Trophoblast cell (in vitro differentiated cells and primary cell): Measurements from ENCODE around the gene TMEM248.

ENCODE experiments used
- DNase-seq, 2 donors: peaks; one replicate each; pipeline ENCODE4 v3.0.0-alpha.2; 2016
- H2AFZ ChIP-seq: 2 replicates; pipeline ENCODE4 v1.6.1; 2013; ENCODE audit warnings: low read length, moderate library complexity, mild to moderate bottlenecking; ENCODE audit not compliant: insufficient read depth, poor library complexity
- H2AK5ac ChIP-seq: 2 replicates; pipeline ENCODE4 v1.6.1; 2013; ENCODE audit warnings: mild to moderate bottlenecking, low read length
- H2BK120ac ChIP-seq: 2 replicates; pipeline ENCODE4 v1.6.1; 2013; ENCODE audit warnings: low read length, mild to moderate bottlenecking, moderate library complexity; ENCODE audit not compliant: insufficient read depth, poor library complexity
- H2BK12ac ChIP-seq: 2 replicates; pipeline ENCODE4 v1.6.1; 2013; ENCODE audit warnings: mild to moderate bottlenecking, low read length, moderate library complexity
- H2BK5ac ChIP-seq: 2 replicates; pipeline ENCODE4 v1.6.1; 2013; ENCODE audit warnings: low read length, low read depth, moderate library complexity, mild to moderate bottlenecking; ENCODE audit not compliant: poor library complexity
- H3K14ac ChIP-seq: 2 replicates; pipeline ENCODE4 v1.6.1; 2013; ENCODE audit warnings: mild to moderate bottlenecking, low read length
- H3K18ac ChIP-seq: 2 replicates; pipeline ENCODE4 v1.6.1; 2013; ENCODE audit warnings: mild to moderate bottlenecking, low read length
- H3K23ac ChIP-seq: 2 replicates; pipeline ENCODE4 v1.6.1; 2013; ENCODE audit warnings: low read length
- H3K27ac ChIP-seq: 2 replicates; pipeline ENCODE4 v1.5.1; 2013; ENCODE audit warnings: low read depth, mild to moderate bottlenecking, inconsistent platforms, low read length, moderate library complexity
- H3K27me3 ChIP-seq: 2 replicates; pipeline ENCODE4 v1.6.1; 2013; ENCODE audit warnings: inconsistent platforms, mild to moderate bottlenecking, low read length, moderate library complexity; ENCODE audit not compliant: insufficient read depth
- H3K36me3 ChIP-seq, 2 experiments: 1 replicate in 1 of 2; 2 replicates in 1 of 2; pipeline ENCODE4 v1.6.1; 2013; ENCODE audit warnings: low read length in 2 of 2, mild to moderate bottlenecking in 2 of 2, moderate library complexity in 1 of 2; ENCODE audit not compliant: insufficient read depth in 2 of 2, control insufficient read depth in 1 of 2
- H3K4ac ChIP-seq: 2 replicates; pipeline ENCODE4 v1.6.1; 2013; ENCODE audit warnings: low read depth, mild to moderate bottlenecking, low read length, moderate library complexity
- H3K4me1 ChIP-seq, 2 experiments: 1 replicate in 1 of 2; 2 replicates in 1 of 2; pipeline ENCODE4 v1.6.1; 2013; ENCODE audit warnings: low read length in 2 of 2, mild to moderate bottlenecking in 2 of 2, moderate library complexity in 1 of 2; ENCODE audit not compliant: insufficient read depth in 2 of 2, control insufficient read depth in 1 of 2
- H3K4me2 ChIP-seq: 2 replicates; pipeline ENCODE4 v1.6.1; 2013; ENCODE audit warnings: inconsistent platforms, mild to moderate bottlenecking, low read length, moderate library complexity
- H3K4me3 ChIP-seq: 2 replicates; pipeline ENCODE4 v1.5.1; 2013; ENCODE audit warnings: mild to moderate bottlenecking, low read depth, low read length, inconsistent platforms
- H3K79me1 ChIP-seq: one replicate; pipeline ENCODE4 v1.6.1; 2013; ENCODE audit warnings: low read length
- H3K79me2 ChIP-seq: 2 replicates; pipeline ENCODE4 v1.6.1; 2013; ENCODE audit warnings: low read length, mild to moderate bottlenecking; ENCODE audit not compliant: control insufficient read depth, insufficient read depth, poor library complexity
- H3K9ac ChIP-seq: 2 replicates; pipeline ENCODE4 v1.6.1; 2013; ENCODE audit warnings: mild to moderate bottlenecking, low read length
- H3K9me3 ChIP-seq: 2 replicates; pipeline ENCODE4 v1.6.1; 2013; ENCODE audit warnings: low read depth, mild to moderate bottlenecking, control low read depth, inconsistent platforms, low read length; ENCODE audit not compliant: insufficient read depth
- H4K12ac ChIP-seq: 2 replicates; pipeline ENCODE4 v1.6.1; 2013; ENCODE audit warnings: low read depth, mild to moderate bottlenecking, low read length, moderate library complexity
- H4K8ac ChIP-seq: 2 replicates; pipeline ENCODE4 v1.6.1; 2013; ENCODE audit warnings: low read depth, mild to moderate bottlenecking, low read length, moderate library complexity
- H4K91ac ChIP-seq: one replicate; pipeline ENCODE4 v1.6.1; 2013; ENCODE audit warnings: low read depth, mild to moderate bottlenecking, low read length, moderate library complexity
- WGBS: extraction: QIAGEN DNeasy Blood & Tissue Kit; methylation state at CpG from one replicate; pipeline ENCODE4 v1.1.7; 2013; ENCODE audit warnings: missing lambda C conversion rate; ENCODE audit not compliant: insufficient read length, insufficient coverage; ENCODE audit errors: extremely low coverage; 5-methylcytosine and 5-hydroxymethylcytosine counted together

Gene TMEM248

DNA sequence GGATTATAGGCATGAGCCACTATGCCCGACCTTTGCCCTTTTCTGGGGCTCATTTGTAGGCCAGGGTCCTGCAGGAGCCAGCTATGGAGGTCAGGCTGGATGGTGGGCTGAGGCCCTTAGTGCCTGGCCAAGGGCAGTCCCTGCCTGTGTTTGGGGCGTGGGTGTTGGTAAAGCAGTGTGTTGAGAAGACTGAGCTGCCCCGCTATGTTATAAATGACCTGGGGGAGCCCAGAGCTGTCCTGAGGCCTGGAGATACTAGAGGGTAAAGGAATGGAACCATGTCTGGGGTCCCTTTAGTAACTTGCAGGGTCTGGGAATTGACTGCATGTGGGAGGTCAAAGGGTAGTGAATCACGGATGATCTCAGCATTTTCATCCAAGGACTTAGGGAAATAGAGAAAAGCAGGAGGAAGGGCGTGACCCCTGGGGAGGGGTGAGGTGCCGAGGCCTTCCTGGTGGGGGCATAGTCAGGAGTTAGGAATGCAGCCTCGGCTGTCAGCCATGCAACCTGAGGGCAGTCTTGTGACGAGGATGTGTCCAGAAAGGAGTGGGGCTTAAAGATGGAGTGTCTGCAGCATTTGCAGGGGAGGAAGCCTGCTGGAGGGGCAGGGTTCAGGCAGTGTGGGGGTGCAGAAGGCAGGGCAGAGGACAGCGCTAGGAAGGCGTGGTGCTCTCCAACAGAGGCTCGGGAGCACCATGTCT is 31.5 kb downstream of the TMEM248 start:
- peaks cover 9 to 10% of the 10 kb centered on the region in 2 experiments for H3K4me1 ChIP-seq
- peaks cover 7% of the 10 kb centered on the region for H3K79me1 ChIP-seq
- peak overlapping the region; percentile 74 for H3K27ac ChIP-seq
- no peak overlapping the region for H3K23ac ChIP-seq
- DNase-seq = peak; percentile 69 to 75
- H2BK12ac ChIP-seq = peak overlapping the region; percentile 23
- H2BK5ac ChIP-seq = peak overlapping the region; percentile 49
- no peaks in the 10 kb centered on the region for H3K79me2 ChIP-seq
- peak overlapping the region; percentile 19 for H2BK120ac ChIP-seq
- H3K9me3 ChIP-seq = no peaks in the 10 kb centered on the region
- no peaks in the 10 kb centered on the region for H3K27me3 ChIP-seq
- no peak overlapping the region for H3K4me3 ChIP-seq
- H3K4ac ChIP-seq = peak overlapping the region; percentile 15
- H2AFZ ChIP-seq = no peak overlapping the region
- no peak overlapping the region for H3K9ac ChIP-seq
- no peak overlapping the region for H3K18ac ChIP-seq
- peak overlapping the region; percentile 39 for H4K91ac ChIP-seq
- no peak overlapping the region for H3K4me2 ChIP-seq
- no peak overlapping the region for H4K8ac ChIP-seq
- peak overlapping the region; percentile 19 for H4K12ac ChIP-seq
- WGBS = no CpG with 5 or more reads among the region's 11 CpGs
- no peak overlapping the region for H3K14ac ChIP-seq
- peaks cover 35 to 43% of the 10 kb centered on the region in 2 experiments for H3K36me3 ChIP-seq
- H2AK5ac ChIP-seq = no peak overlapping the region

DNA sequence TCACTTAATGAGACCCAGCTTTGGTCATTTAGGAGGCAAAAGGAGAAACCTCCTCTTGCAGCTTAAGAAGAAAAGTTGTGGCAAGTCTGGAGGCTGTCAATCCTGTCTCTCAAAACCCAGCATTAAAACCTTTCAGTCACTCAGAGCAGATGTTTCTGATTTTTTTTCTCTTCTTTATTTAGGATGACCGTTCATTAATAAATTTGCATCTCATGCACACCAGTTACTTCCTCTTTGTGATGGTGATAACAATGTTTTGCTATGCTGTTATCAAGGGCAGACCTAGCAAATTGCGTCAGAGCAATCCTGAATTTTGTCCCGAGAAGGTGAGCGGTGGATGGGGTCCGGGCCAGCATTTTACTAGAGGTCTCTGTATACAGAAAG is 32.0 kb downstream of the TMEM248 start:
- Histone ChIP-seq H3K9ac (no peak overlapping the region), H3K9me3 (no peaks in the 10 kb centered on the region), H2BK12ac (no peak overlapping the region), H3K18ac (no peak overlapping the region), H3K4ac (no peak overlapping the region), H3K4me1 (peaks cover 9 to 10% of the 10 kb centered on the region in 2 experiments), H2AK5ac (no peak overlapping the region), H3K4me3 (no peak overlapping the region), H3K23ac (no peak overlapping the region), H3K27ac (peak overlapping the region; percentile 9), H3K14ac (no peak overlapping the region), H2BK5ac (peak overlapping the region; percentile 36), H2BK120ac (no peak overlapping the region), H4K12ac (no peak overlapping the region), H3K79me2 (no peaks in the 10 kb centered on the region), H3K4me2 (no peak overlapping the region), H2AFZ (no peak overlapping the region), H3K36me3 (peaks cover 35 to 48% of the 10 kb centered on the region in 2 experiments), H3K79me1 (peaks cover 7% of the 10 kb centered on the region), H3K27me3 (no peaks in the 10 kb centered on the region), H4K91ac (no peak overlapping the region), H4K8ac (no peak overlapping the region)
- DNase-seq = no peak
- no CpG with 5 or more reads among the region's 5 CpGs for WGBS

DNA sequence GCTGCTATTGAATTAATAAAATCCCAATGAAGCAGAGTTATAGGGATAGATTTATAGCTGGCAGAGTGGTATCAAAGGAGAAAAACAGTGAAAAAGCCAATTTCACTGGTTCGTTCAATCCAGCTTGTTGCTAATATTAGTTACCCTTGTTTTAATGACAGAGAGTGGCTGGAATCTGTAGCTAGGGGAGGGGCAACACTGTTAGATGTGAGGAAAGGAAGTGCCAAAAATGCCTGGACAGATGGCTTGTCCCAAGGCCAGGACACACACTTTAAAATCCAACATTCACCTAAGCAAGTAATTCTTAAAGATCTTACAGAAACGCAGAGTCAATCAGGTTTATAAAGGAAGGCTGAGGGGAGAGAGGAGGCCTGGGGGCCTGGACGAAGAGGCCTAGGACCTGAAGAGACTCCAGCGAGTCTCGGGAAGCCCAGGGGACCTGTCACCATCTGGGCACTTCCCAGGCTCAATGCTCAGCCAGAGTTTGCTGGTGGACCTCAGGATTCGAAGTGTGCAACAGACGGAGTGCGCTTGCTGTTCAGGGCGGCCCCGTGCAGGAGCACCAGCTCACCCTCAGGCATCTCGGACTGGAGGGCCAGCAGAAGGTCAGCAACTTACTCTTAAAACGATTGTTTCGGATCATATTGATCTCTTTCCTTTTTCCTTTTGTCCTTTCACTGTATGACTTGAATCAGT is 36.7 kb downstream of the TMEM248 start:
- H3K27me3 ChIP-seq = no peaks in the 10 kb centered on the region
- DNase-seq = no peak
- H3K27ac ChIP-seq = no peak overlapping the region
- H2BK5ac ChIP-seq = no peak overlapping the region
- H4K8ac ChIP-seq = no peak overlapping the region
- no peak overlapping the region for H2AK5ac ChIP-seq
- no peak overlapping the region for H3K4me3 ChIP-seq
- peaks cover 2% of the 10 kb centered on the region for H3K79me1 ChIP-seq
- no peaks in the 10 kb centered on the region for H3K79me2 ChIP-seq
- H3K36me3 ChIP-seq = peaks cover 32 to 55% of the 10 kb centered on the region in 2 experiments
- H3K4me2 ChIP-seq = no peak overlapping the region
- no peak overlapping the region for H3K9ac ChIP-seq
- no peak overlapping the region for H2BK120ac ChIP-seq
- peaks cover 2% of the 10 kb centered on the region in 2 experiments for H3K4me1 ChIP-seq
- no peak overlapping the region for H4K91ac ChIP-seq
- H3K18ac ChIP-seq = no peak overlapping the region
- H3K14ac ChIP-seq = no peak overlapping the region
- no peaks in the 10 kb centered on the region for H3K9me3 ChIP-seq
- H2BK12ac ChIP-seq = no peak overlapping the region
- no peak overlapping the region for H2AFZ ChIP-seq
- H4K12ac ChIP-seq = no peak overlapping the region
- H3K4ac ChIP-seq = no peak overlapping the region
- H3K23ac ChIP-seq = no peak overlapping the region
- no CpG with 5 or more reads among the region's 13 CpGs for WGBS

DNA sequence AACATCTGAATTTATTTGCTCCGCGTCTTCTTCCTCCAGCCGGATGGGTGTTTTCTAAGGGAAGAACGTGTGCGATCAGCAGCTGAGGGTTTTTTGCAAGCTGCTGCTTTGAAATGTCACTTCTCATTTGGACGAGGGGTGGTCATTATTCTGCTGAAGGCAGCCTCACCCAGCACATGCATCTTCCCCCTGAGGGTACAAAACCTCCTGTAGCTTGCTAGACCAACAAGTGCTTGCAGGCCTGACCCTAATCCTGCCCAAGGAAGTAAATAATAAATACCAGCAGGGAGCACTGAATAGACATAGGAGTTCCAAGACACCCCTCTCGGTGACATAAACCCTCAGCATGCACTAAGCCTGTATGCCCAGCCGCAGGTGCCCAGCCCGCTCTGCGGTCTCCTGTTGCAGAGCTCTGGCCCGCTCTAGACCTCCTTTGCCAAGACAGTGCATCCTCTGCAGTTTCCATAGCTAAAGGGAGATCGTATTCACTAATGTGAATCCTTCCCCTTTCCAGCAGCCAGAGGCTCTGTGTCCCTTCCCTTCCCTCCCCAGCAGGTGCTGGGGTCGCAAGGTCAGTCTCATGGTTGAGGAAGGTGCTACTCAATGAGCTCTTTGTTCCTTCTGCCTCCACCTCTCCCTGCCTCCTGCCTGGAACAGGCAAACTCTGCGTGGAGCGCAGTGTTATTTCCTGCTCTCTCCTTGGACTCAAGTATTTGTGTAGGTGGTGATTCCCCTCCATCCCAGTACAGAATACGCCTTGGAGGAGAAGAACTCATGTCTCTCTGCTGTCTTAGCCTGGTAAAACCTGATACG is 37.7 kb downstream of the TMEM248 start:
- Histone ChIP-seq H2BK120ac (no peak overlapping the region), H3K4me2 (no peak overlapping the region), H3K79me2 (no peaks in the 10 kb centered on the region), H2BK12ac (no peak overlapping the region), H3K18ac (no peak overlapping the region), H3K14ac (no peak overlapping the region), H3K27ac (no peak overlapping the region), H4K91ac (no peak overlapping the region), H2AFZ (no peak overlapping the region), H3K4ac (no peak overlapping the region), H3K36me3 (peaks cover 31 to 48% of the 10 kb centered on the region in 2 experiments), H2AK5ac (no peak overlapping the region), H3K9me3 (no peaks in the 10 kb centered on the region), H4K12ac (no peak overlapping the region), H4K8ac (no peak overlapping the region), H3K23ac (no peak overlapping the region), H3K9ac (no peak overlapping the region), H3K4me3 (no peak overlapping the region), H3K79me1 (no peaks in the 10 kb centered on the region), H3K27me3 (no peaks in the 10 kb centered on the region), H2BK5ac (no peak overlapping the region), H3K4me1 (no peaks in the 10 kb centered on the region)
- no peak for DNase-seq
- WGBS = no CpG with 5 or more reads among the region's 17 CpGs
